Myocyte (in vitro differentiated cells): ENCODE data around the gene SNX30. TPM values are rescaled to one million over a fixed set of nuclear protein-coding genes. Genes with fewer than 3 reads are reported as not detected.
"Not testable (repeated sequence)": the region's sequence is repeated elsewhere in the genome, so short reads cannot be mapped to it uniquely, and the experiment has no call there.

Source experiments
- DNase-seq: peaks from one replicate; pipeline ENCODE4 v3.0.0-alpha.2; 2012; ENCODE audit warnings: low read depth
- polyA plus RNA-seq: library from polyadenylated mRNA; unstranded; fragments of >200 nt; gene quantifications from one replicate; pipeline ENCODE4 v1.2.1, GENCODE V29; 2012; ENCODE audit warnings: missing spikeins
- total RNA-seq: library from RNA; depleted of rRNA; stranded (reverse); fragments of >200 nt; gene quantifications from 2 replicates; pipeline ENCODE4 v1.2.3, GENCODE V29; 2014

Gene SNX30
- total RNA-seq = 4.3 and 6.2 TPM in 2 replicates
- polyA plus RNA-seq = 6.7 TPM

GRCh38 chr9:112750016-112750763 is at the start of gene SNX30:
SNX30 (plus strand) TSS chr9:112750760; CDS start chr9:112751002, 242 bp downstream.
- DNase-seq = peak; percentile 89

DNA sequence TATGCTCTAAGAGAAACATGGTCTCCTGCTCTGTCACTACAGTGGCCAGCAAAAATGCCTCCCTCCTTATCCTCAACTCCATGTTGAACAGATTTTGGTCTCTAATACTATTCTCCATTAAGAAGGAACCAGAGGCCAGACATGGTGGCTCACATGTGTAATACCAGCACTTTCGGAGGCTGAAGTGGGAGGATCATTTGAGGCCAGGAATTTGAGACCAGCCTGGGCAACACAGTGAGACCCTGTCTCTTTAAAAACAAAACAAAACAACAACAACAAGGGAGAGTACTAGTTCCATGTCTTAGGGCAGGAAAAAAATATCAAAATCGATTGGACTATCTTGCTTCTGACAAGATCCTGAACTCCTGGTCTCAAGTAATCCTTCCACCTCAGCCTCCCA is 47.3 kb upstream of the SNX30 start:
- DNase-seq = no peak

- peak; percentile 29 for DNase-seq
These were observed 44.7 kb upstream of the SNX30 start for GRCh38 chr9:112705768-112706427.

GRCh38 chr9:112711050-112711689 is 39.4 kb upstream of the SNX30 start:
- peak; percentile 26 for DNase-seq

- no peak for DNase-seq
These were observed 37.9 kb upstream of the SNX30 start for GRCh38 chr9:112712678-112713077.

DNA sequence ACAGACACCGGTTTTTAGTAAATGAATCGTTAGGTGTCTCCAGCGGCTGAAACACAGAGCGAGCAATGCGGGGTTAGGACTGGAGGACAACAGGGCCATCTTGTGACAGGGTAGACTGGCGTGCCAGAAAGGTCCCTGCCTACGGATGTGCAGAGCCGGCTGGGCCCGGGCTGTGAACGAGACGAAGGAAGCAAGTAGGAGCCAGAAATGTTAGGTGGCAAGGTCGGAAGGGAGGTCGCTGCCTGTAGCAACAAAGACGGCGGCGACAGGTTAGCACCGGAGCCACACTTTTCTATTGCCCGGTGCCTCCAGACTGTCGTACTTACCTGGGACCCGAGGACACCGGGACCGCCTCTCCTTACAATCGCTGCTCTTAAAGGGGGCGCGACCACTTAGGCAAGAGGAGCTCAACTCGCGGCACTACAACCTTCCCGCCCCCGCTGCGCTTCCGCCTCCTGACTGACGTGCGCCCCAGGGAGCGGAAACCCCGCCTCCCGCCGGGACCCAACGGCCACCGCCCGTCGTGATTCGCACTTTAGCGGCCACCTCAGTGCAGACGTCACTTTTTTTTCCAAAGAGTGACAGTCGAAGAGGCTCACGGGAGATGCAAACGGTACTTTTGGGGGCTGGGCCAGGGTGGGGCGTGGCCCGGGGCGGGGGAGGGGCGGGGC is 32.8 kb upstream of the SNX30 start, which contains the start of gene INIP:
TSS of gene INIP (minus strand) at position 457 of the 671 bp plus-strand sequence. CDS start 1,632 bp downstream, outside the sequence.
- peak; percentile 97 for DNase-seq

DNA sequence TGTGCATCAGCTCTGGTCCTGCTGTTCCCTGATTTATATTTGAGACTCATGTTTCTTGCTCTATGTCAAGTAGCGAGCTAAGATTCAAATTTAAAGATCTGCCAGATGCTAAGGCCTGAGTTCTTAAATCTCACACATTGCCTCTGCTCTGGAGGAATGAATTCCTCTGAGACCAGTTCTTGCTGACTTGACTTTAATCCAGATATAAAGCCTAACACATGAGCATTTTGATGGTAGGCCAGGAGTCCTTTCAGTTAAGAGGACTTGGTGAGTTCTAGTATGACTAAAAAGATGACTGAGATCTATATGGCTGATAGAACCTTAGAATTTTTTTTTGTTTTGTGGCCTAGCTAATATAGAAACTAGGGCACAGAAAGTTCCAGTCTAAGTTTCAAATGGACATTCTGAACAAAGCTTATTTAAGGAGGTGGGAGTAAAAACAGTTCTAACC is 31.3 kb upstream of the SNX30 start:
- no peak for DNase-seq

- no peak for DNase-seq
These were observed 30.9 kb upstream of the SNX30 start for GRCh38 chr9:112719696-112720095.

GRCh38 chr9:112720113-112720780 is 30.3 kb upstream of the SNX30 start:
- DNase-seq = no peak

DNA sequence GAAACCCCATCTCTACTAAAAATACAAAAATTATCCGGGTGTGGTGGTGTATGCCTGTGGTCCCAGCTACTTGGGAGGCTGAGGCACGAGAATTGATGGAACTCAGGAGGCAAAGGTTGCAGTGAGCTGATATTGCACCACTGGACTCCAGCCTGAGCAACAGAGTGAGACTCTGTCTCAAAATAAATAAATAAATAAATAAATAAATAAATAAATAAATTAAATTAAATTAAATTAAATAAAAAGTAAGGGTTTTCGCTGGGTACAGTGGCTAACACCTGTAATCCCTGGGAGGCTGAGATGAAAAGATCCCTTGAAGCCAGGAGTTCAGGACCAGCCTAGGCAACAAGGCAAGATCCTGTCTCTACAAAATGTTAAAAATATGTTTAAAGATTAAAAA is 27.8 kb upstream of the SNX30 start:
- DNase-seq = not testable (repeated sequence)

DNA sequence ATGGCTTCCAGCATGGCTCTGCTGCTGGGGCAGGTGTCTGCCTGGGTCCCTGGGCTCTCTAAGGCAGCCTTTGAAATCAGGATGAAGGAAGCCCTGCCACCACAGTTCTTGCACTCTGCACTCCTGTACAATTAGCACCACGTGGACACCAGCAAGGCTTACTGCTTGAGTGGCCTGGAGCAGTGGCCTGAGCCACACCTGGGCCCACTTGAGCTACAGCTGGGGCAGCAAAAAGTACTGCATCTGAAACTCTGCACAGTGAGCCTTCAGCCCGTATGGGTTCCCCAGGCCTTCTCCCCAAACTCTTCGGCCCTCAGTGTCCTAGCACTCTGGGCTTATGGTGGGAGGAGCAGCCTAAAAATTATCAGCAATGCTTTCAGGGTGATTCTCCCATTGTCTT is 24.6 kb upstream of the SNX30 start:
- DNase-seq = no peak

DNA sequence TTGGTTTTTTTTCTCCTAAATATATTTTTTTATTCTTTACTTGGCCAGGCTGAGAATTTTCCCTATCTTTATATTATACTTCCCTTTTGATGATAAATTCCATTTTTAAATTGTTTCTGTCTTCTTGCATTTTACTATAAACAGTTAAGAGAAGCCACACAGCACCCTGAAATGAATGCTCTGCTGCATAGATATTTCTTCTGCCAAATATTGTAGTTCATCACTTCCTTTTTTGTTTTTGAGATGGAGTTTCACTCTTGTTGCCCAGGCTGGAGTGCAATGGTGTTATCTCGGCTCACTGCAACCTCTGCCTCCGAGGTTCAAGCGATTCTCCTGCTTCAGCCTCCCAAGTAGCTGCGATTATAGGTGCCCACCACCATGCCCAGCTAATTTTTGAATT is 24.1 kb upstream of the SNX30 start:
- DNase-seq = no peak

GRCh38 chr9:112728401-112728800 is 22.2 kb upstream of the SNX30 start:
- DNase-seq = no peak

GRCh38 chr9:112731971-112732370 is 18.6 kb upstream of the SNX30 start:
- DNase-seq = no peak

DNA sequence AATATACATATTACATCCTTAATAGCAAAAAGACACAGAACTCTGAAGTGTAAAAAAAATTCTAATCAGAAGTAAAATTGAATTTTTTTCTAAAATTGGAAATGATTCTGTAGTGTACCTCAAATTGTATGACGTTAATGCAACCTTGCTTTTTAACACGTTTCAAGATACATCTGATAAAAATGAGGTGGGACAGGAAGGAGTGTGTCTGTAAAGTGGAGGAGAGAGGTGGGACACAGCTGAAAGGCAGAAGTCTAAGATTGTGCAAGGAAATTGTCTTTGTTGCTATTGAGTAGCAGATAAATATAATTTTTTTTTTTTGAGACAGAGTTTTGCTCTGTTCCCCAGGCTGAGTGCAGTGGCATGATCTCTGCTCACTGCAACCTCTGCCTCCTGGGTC is 15.7 kb upstream of the SNX30 start:
- no peak for DNase-seq

DNA sequence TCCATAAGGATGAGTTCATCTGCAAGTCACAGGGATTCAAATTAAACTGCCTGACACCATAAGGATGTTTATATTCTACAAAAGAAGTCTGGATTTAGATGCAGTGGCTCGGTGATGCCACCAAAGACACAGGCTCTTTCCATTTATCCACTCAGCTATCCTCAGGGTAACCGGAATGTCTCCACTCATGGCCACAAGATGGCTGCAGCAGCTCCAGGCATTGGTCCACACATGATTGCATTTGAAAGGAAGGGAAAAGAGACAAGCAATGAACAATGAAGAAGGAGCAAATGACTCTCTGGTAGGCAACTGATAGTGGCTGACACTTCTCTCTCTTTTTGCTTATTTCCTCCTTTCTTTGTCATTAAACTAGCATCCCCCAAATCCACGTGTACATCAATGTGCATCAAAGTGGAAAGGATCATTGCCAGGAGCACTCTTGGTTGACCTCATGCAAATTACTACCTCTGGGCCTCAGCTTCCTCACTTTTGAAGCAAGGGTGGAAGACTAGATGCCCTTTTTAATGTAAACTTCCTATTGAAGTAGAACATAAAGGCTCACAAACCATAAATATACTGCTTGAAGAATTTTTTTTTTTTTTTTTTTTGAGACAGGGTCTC is 7.2 kb upstream of the SNX30 start:
- no peak for DNase-seq

GRCh38 chr9:112744177-112744576 is 6.4 kb upstream of the SNX30 start:
- no peak for DNase-seq

DNA sequence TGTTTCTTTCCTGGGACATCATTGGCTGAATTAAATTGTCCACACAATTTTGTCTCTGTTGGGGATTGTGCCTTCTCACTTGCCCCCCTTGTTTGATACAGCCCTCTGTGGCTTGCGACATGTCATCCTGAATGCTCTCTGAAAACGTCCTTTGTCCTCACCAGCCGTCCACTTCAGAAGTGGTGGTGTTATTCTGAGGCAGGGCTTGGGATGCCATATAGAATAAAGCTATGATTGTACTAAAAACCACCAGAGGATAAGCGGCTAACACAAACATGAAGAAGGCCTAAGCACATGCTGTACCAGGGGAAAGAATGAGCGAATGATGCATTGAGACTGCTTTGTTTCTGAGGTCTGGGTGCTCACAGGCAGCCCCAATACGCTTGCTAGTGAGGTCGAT is 3.5 kb upstream of the SNX30 start:
- no peak for DNase-seq

- DNase-seq = no peak
These were observed 150 bp downstream of the SNX30 start for GRCh38 chr9:112750764-112751055.

DNA sequence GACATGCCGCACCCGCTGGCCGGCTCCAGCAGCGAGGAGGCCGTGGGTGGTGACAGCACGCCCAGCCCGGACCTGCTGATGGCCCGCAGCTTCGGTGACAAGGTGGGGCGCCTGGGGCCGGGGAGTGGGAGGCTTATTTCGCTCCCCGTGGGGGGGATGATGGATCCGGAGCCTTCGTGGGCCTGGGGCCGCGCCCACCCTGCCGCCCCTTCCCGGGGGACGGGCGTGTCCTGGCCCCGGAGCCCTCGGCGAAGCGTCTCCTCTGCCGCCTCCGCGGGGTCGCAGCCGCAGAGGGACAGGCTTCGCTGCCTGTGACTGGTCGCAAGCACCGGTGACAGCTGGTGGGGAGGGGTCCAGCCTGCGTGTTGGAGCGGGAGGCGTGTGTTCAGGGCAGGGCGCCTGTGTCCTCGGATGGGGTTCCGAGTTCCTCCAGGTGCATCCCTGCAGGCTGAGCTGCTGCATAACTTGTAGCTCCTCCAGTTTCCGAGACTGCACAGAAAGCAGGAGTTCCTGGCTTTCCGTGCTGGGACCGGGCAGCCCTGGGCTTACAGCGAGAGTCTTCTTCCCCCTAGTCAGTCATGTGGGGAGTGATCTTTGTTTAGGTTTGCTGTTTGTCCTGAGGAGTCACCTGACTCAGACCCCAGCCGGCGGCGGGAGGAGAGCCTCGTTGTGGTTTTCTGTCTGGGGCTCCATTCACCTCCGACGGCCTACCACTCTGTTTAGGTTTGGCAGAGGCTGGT is 666 bp downstream of the SNX30 start:
- peak; percentile 71 for DNase-seq
